GM12874 (cell line): ENCODE measurements around the gene SELENOV.

Experiments
- CTCF ChIP-seq: IDR thresholded peaks from 2 replicates; pipeline ENCODE4 v1.5.1; 2011; ENCODE audit warnings: low read depth, mild to moderate bottlenecking, control low read depth, low read length, moderate library complexity; ENCODE audit not compliant: insufficient read depth

The SELENOV gene

GRCh38 chr19:39550197-39550596, 35.3 kb downstream of the SELENOV start:
- TF ChIP-seq CTCF: no peak

GRCh38 chr19:39553082-39553652, 38.2 kb downstream of the SELENOV start:
- TF ChIP-seq CTCF: no peak

- no peak for TF ChIP-seq CTCF
Measured at GRCh38 chr19:39554701-39555311, 39.9 kb downstream of the SELENOV start.

GRCh38 chr19:39555883-39556282, 40.9 kb downstream of the SELENOV start:
- TF ChIP-seq CTCF: no peak

- no peak for TF ChIP-seq CTCF
Measured at GRCh38 chr19:39557811-39558623, 43.1 kb downstream of the SELENOV start.

DNA sequence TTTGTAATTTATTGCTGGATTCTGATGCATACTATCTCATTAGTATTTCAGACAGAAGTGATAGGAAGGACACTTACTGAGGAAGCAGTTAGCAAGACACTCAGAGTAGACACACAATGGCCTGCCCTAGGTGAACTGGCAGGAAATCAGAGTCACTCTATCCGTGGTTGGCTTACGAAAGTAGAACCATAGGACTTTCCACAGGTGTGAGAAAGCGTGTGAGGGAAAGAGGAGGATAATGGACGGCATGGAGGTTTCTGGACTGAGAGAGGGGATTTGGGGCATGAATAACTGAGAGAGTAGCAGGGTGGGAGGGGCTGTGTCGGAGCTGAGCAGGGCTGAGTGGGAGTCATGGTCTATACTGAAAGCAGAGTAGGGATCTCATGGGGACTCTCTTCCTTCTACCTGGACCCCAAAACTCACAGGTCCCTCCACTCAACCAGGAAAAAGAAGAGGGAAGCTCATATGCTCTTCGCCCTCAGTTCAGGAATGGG, 43.7 kb downstream of the SELENOV start:
- no peak for TF ChIP-seq CTCF

DNA sequence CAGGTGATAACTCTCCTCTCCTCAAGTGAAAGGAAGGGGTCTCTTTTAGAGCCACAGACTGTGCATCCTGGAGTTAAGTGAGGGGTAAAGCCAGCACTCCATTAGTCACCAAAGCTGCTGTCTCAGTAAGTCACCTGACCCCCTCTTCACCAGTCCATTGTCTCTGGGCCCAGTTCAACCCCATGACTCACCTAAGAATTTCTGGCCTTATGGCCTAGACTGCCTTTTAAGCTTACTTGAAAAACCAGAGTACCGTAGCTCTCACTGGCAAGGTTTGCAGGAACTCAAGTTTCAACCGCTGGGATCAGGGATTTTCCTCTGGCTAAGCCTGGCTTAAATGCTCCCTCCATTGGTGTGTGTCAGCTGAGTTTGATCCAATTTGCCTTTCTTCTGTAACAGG, 48.5 kb downstream of the SELENOV start:
- no peak for TF ChIP-seq CTCF
